Daoy (cell line): ENCODE results near the gene LIPC. TPM values are rescaled to one million over a fixed set of nuclear protein-coding genes. Genes with fewer than 3 reads are reported as not detected.

Experiments used
- DNase-seq: peaks from one replicate; pipeline ENCODE4 v3.0.0-alpha.2; 2015; ENCODE audit warnings: low read depth
- total RNA-seq: library from RNA; depleted of rRNA; stranded (reverse); fragments of >200 nt; shearing (Covaris generic); gene quantifications from 2 replicates; pipeline ENCODE4 v1.2.3, GENCODE V29; 2014

The LIPC gene
- total RNA-seq, 1 experiment from 2014 or later = 0.74 TPM

- no peak for DNase-seq
These were observed 25.0 kb upstream of the LIPC start for GRCh38 chr15:58406811-58407210.

- no peak for DNase-seq
These were observed 24.5 kb upstream of the LIPC start for GRCh38 chr15:58407236-58407775.

- no peak for DNase-seq
These were observed 24.0 kb upstream of the LIPC start for GRCh38 chr15:58407778-58408177.

GRCh38 chr15:58409861-58410260 is 21.9 kb upstream of the LIPC start:
- no peak for DNase-seq

GRCh38 chr15:58410353-58410752 is 21.4 kb upstream of the LIPC start:
- peak; percentile 65 for DNase-seq

GRCh38 chr15:58413253-58413652 is 18.5 kb upstream of the LIPC start:
- no peak for DNase-seq

- no peak for DNase-seq
These were observed 16.2 kb upstream of the LIPC start for GRCh38 chr15:58415636-58416035.

GRCh38 chr15:58416963-58417362 is 14.8 kb upstream of the LIPC start:
- no peak for DNase-seq

GRCh38 chr15:58418135-58418534 is 13.7 kb upstream of the LIPC start:
- no peak for DNase-seq

- no peak for DNase-seq
These were observed 11.8 kb upstream of the LIPC start for GRCh38 chr15:58419803-58420524.

- DNase-seq = no peak
These were observed 11.2 kb upstream of the LIPC start for GRCh38 chr15:58420579-58421043.

GRCh38 chr15:58423205-58423604 is 8.6 kb upstream of the LIPC start:
- DNase-seq = no peak

- peak; percentile 41 for DNase-seq
These were observed 7.8 kb upstream of the LIPC start for GRCh38 chr15:58423831-58424608.

GRCh38 chr15:58424722-58425121 is 7.1 kb upstream of the LIPC start:
- DNase-seq = no peak

- no peak for DNase-seq
These were observed 6.6 kb upstream of the LIPC start for GRCh38 chr15:58425185-58425584.

- no peak for DNase-seq
These were observed 6.0 kb upstream of the LIPC start for GRCh38 chr15:58425834-58426233.

- DNase-seq = no peak
These were observed 5.3 kb upstream of the LIPC start for GRCh38 chr15:58426501-58426900.

GRCh38 chr15:58427987-58428386 is 3.8 kb upstream of the LIPC start:
- no peak for DNase-seq

- DNase-seq = no peak
These were observed 1.5 kb upstream of the LIPC start for GRCh38 chr15:58430224-58430787.

GRCh38 chr15:58432401-58432800 is 610 bp downstream of the LIPC start:
- no peak for DNase-seq

- DNase-seq = no peak
These were observed 2.0 kb downstream of the LIPC start for GRCh38 chr15:58433597-58434333.

- DNase-seq = no peak
These were observed 2.6 kb downstream of the LIPC start for GRCh38 chr15:58434334-58434875.
